Left forelimb (tissue), 1 donor: ENCODE results near the gene COX14.
A peak's percentile ranks its signal among the peaks of the same experiment; 100 is the strongest.
"Not testable (repeated sequence)": the region's sequence is repeated elsewhere in the genome, so short reads cannot be mapped to it uniquely, and the experiment has no call there.

Experiments
- DNase-seq: peaks from one replicate; pipeline ENCODE4 v3.0.0-alpha.2; 2018; ENCODE audit warnings: low spot score

COX14 gene

GRCh38 chr12:50107416-50108268 is 4.4 kb upstream of the COX14 start:
- no peak for DNase-seq

- no peak for DNase-seq
Observed at GRCh38 chr12:50109319-50109718, 2.7 kb upstream of the COX14 start.

- no peak for DNase-seq
Observed at GRCh38 chr12:50110127-50110761, 1.8 kb upstream of the COX14 start.

- DNase-seq = no peak
Observed at GRCh38 chr12:50110762-50111351, 1.2 kb upstream of the COX14 start.

GRCh38 chr12:50111395-50111692 is 692 bp upstream of the COX14 start:
- no peak for DNase-seq

- DNase-seq = no peak
Observed at GRCh38 chr12:50112456-50113218, 601 bp downstream of the COX14 start.

GRCh38 chr12:50117057-50117622 is 5.1 kb downstream of the COX14 start:
- no peak for DNase-seq

- peak; percentile 25 for DNase-seq
Observed at GRCh38 chr12:50119387-50119786, 7.4 kb downstream of the COX14 start.

GRCh38 chr12:50120521-50120920 is 8.5 kb downstream of the COX14 start:
- peak; percentile 53 for DNase-seq

GRCh38 chr12:50120953-50121352 is 8.9 kb downstream of the COX14 start:
- peak; percentile 11 for DNase-seq

- DNase-seq = peak; percentile 4
Observed at GRCh38 chr12:50121641-50122040, 9.6 kb downstream of the COX14 start.

GRCh38 chr12:50123203-50123602 is 11.2 kb downstream of the COX14 start:
- DNase-seq = peak; percentile 22

GRCh38 chr12:50127546-50127945 is 15.5 kb downstream of the COX14 start:
- DNase-seq = peak; percentile 12

- DNase-seq = no peak
Observed at GRCh38 chr12:50129290-50129689, 17.3 kb downstream of the COX14 start.

- no peak for DNase-seq
Observed at GRCh38 chr12:50132505-50133135, 20.6 kb downstream of the COX14 start.

- DNase-seq = no peak
Observed at GRCh38 chr12:50142993-50143392, 31.0 kb downstream of the COX14 start.

- no peak for DNase-seq
Observed at GRCh38 chr12:50145439-50145838, 33.4 kb downstream of the COX14 start.

- DNase-seq = no peak
Observed at GRCh38 chr12:50147281-50147680, 35.2 kb downstream of the COX14 start.

GRCh38 chr12:50148011-50148410 is 36.0 kb downstream of the COX14 start:
- not testable (repeated sequence) for DNase-seq

- DNase-seq = no peak
Observed at GRCh38 chr12:50149311-50149710, 37.3 kb downstream of the COX14 start.

GRCh38 chr12:50151047-50151687 is 39.1 kb downstream of the COX14 start:
- no peak for DNase-seq
